HepG2 (cell line): Measurements from ENCODE around the gene DRD3. TPM values are rescaled to one million over a fixed set of nuclear protein-coding genes. Genes with fewer than 3 reads are reported as not detected.
A peak's percentile ranks its signal among the peaks of the same experiment; 100 is the strongest.

Experiments
- ATAC-seq: fragments of 200-7000 bp; cut with Tn5 transposase; 3 replicates; pipeline ENCODE4 v1.9.1; 2020; ENCODE audit warnings: mild to moderate bottlenecking, moderate library complexity
- Bru-seq: library from RNA; stranded (reverse); fragments of 400-500 nt; gene quantifications from one replicate; lab custom pipeline; 2021; lab: Mats Ljungman, UMichigan
- BruChase-seq, 2 experiments: library from RNA; stranded (reverse); fragments of 400-500 nt; gene quantifications; one replicate each; lab custom pipeline; 2021; lab: Mats Ljungman, UMichigan
- BruUV-seq: library from RNA; stranded (reverse); fragments of 400-500 nt; replicated peaks from 2 replicates; lab custom pipeline; 2021; lab: Mats Ljungman, UMichigan
- CTCF ChIA-PET: fragments of 300-600 bp; formaldehyde crosslinking; extraction: SDS; loops from one replicate; lab custom pipeline; 2021; ENCODE audit warnings: low total read pairs, inconsistent platforms, low intra/inter-chr PET ratio; lab: Yijun Ruan, JAX
- POLR2A ChIA-PET: fragments of 350-600 bp; sonication (Branson Sonifier 250); formaldehyde crosslinking; loops from one replicate; lab custom pipeline; 2020; ENCODE audit warnings: antibody characterized with exemption, inconsistent platforms; lab: Yijun Ruan, JAX
- DNase-seq: peaks from one replicate; pipeline ENCODE4 v3.0.0-alpha.2; 2015; ENCODE audit warnings: low spot score
- FAIRE-seq: peaks from 3 replicates; lab custom pipeline; 2011; peaks lifted over from hg19 to GRCh38; lab: Jason Lieb, UNC
- H2AFZ ChIP-seq: one replicate; pipeline ENCODE4 v1.6.1; 2011; ENCODE audit warnings: low read length, inconsistent platforms
- H3K27ac ChIP-seq: fragments of 300-600 bp; 3 replicates; pipeline ENCODE4 v1.8.0; 2011; ENCODE audit warnings: mixed run types, mild to moderate bottlenecking, mixed read lengths, low read length, inconsistent platforms; ENCODE audit not compliant: insufficient read depth; ENCODE audit errors: extremely low read length
- H3K27me3 ChIP-seq, 2 experiments: fragments of 200-600 bp in 1 of 2; 2 replicates in 1 of 2; 3 replicates in 1 of 2; pipeline versions ENCODE4 v1.6.0 to v1.8.0; 2011; ENCODE audit warnings: low read length in 2 of 2, mild to moderate bottlenecking in 2 of 2, moderate library complexity in 2 of 2, inconsistent platforms in 1 of 2; ENCODE audit not compliant: insufficient read depth in 2 of 2, control insufficient read depth in 1 of 2
- H3K36me3 ChIP-seq, 2 experiments: fragments of 200-600 bp in 1 of 2; replicated peaks in 1 of 2; 2 replicates in 1 of 2; 3 replicates in 1 of 2; pipeline versions ENCODE4 v1.5.1 to v1.8.0; 2011; ENCODE audit warnings: low read length in 2 of 2, inconsistent platforms in 1 of 2; ENCODE audit not compliant: insufficient read depth in 2 of 2, control insufficient read depth in 1 of 2
- H3K4me1 ChIP-seq: 2 replicates; pipeline ENCODE4 v1.5.1; 2012; ENCODE audit warnings: low read length, inconsistent platforms; ENCODE audit not compliant: insufficient read depth
- H3K4me2 ChIP-seq: 2 replicates; pipeline ENCODE4 v1.6.0; 2011; ENCODE audit warnings: low read depth, low read length, inconsistent platforms
- H3K4me3 ChIP-seq, 3 experiments: fragments of 200-600 bp in 1 of 3; sonication (generic), shearing (Covaris generic) in 1 of 3; replicated peaks in 1 of 3; 2 replicates each; pipeline ENCODE4 v1.5.1; 2011 to 2016; ENCODE audit warnings: low read length in 3 of 3, inconsistent platforms in 2 of 3, low read depth in 2 of 3, mild to moderate bottlenecking in 2 of 3, control low read depth in 1 of 3, mixed read lengths in 1 of 3; ENCODE audit not compliant: insufficient read depth in 1 of 3
- H3K79me2 ChIP-seq: one replicate; pipeline ENCODE4 v1.6.1; 2011; ENCODE audit warnings: low read length, inconsistent platforms; ENCODE audit not compliant: insufficient read depth
- H3K9ac ChIP-seq: 2 replicates; pipeline ENCODE4 v1.6.0; 2011; ENCODE audit warnings: mild to moderate bottlenecking, low read depth, low read length, inconsistent platforms; ENCODE audit not compliant: insufficient read depth
- H3K9me3 ChIP-seq: 2 replicates; pipeline ENCODE4 v1.5.1; 2012; ENCODE audit warnings: mild to moderate bottlenecking, low read length
- H4K20me1 ChIP-seq: 2 replicates; pipeline ENCODE4 v1.6.0; 2011; ENCODE audit warnings: inconsistent platforms, mild to moderate bottlenecking, low read length, moderate library complexity; ENCODE audit not compliant: insufficient read depth
- ARNT ChIP-seq: fragments of 450-650 bp; IDR thresholded peaks from 2 replicates; pipeline ENCODE4 v1.6.1; 2017
- CEBPZ ChIP-seq: IDR thresholded peaks from 2 replicates; pipeline ENCODE4 v1.6.1; 2012; ENCODE audit warnings: low read length, improper control_type of control experiment
- EEA1 ChIP-seq: sonication (generic); formaldehyde crosslinking; IDR thresholded peaks from 2 replicates; pipeline ENCODE4 v1.5.1; 2020; ENCODE audit warnings: mild to moderate bottlenecking, missing genetic modification reagents, borderline replicate concordance
- JDP2 ChIP-seq: sonication (generic); formaldehyde crosslinking; IDR thresholded peaks from 2 replicates; pipeline ENCODE4 v1.8.1; 2022; ENCODE audit warnings: missing genetic modification reagents, borderline replicate concordance
- NFE2L1 ChIP-seq: sonication (generic); formaldehyde crosslinking; IDR thresholded peaks from 2 replicates; pipeline ENCODE4 v1.4.0; 2020; ENCODE audit warnings: missing genetic modification reagents, mild to moderate bottlenecking, borderline replicate concordance
- PCBP2 ChIP-seq: fragments of 200-400 bp; formaldehyde crosslinking; optimal IDR thresholded peaks from 2 replicates; pipeline ENCODE3; 2018; ENCODE audit warnings: low read length, low read depth; ENCODE audit not compliant: poor library complexity, severe bottlenecking
- RARA ChIP-seq: IDR thresholded peaks from 2 replicates; pipeline ENCODE4 v1.6.1; 2016; ENCODE audit warnings: missing genetic modification reagents, missing compliant biosample characterization
- TFAP4 ChIP-seq: sonication (generic); IDR thresholded peaks from 2 replicates; pipeline ENCODE4 v1.6.1; 2016; ENCODE audit warnings: low read depth, borderline replicate concordance
- ZC3H13 ChIP-seq: sonication (generic); formaldehyde crosslinking; IDR thresholded peaks from 2 replicates; pipeline ENCODE4 v1.8.1; 2023; ENCODE audit warnings: mild to moderate bottlenecking, missing genetic modification reagents, moderate library complexity
- ZNF230 ChIP-seq: sonication (generic); formaldehyde crosslinking; IDR thresholded peaks from 2 replicates; pipeline ENCODE4 v1.4.0; 2020; ENCODE audit warnings: mild to moderate bottlenecking, missing genetic modification reagents
- ZNF746 ChIP-seq: sonication (generic); formaldehyde crosslinking; IDR thresholded peaks from 2 replicates; pipeline ENCODE4 v1.8.0; 2022; ENCODE audit warnings: mild to moderate bottlenecking, missing genetic modification reagents
- ZSCAN9 ChIP-seq: IDR thresholded peaks from 2 replicates; pipeline ENCODE4 v1.6.1; 2016; ENCODE audit warnings: borderline replicate concordance
- WGBS: methylation state at CpG from one replicate; pipeline ENCODE4 v1.1.6; 2017; ENCODE audit warnings: low lambda C conversion rate; 5-methylcytosine and 5-hydroxymethylcytosine counted together
- in situ Hi-C: cut with HindIII; loops from 2 replicates; pipeline ENCODE4 v1.10.0; 2017; ENCODE audit warnings: low pct_unique_long_range_greater_than_20kb; ENCODE audit not compliant: extremely low pct_ligation_motif_present
- intact Hi-C: fragments of 100-400 bp; cut with micrococcal nuclease; formaldehyde crosslinking; loops from one replicate; pipeline ENCODE4 v1.10.0; 2022; ENCODE audit not compliant: unreplicated experiment
- long read RNA-seq, 2 experiments: library from RNA in 1 of 2; library from polyadenylated mRNA in 1 of 2; stranded (forward) in 1 of 2; unstranded in 1 of 2; transcript quantifications; one replicate each; pipeline ENCODE4 v2.0.0, GENCODE V29; 2019 to 2022
- polyA minus RNA-seq, 3 experiments: library from RNA; depleted of rRNA, polyadenylated mRNA; stranded (reverse); fragments of >200 nt; gene quantifications; 2 replicates each; pipeline ENCODE4 v1.2.3, GENCODE V29; 2011; ENCODE audit warnings: low replicate concordance in 1 of 3
- polyA plus RNA-seq, 8 experiments: library from polyadenylated mRNA; depleted of rRNA in 3 of 8; stranded (reverse) in 7 of 8; unstranded in 1 of 8; fragments of >200 nt; fragmentation: Illumina TruSeq in 4 of 8; extraction: Trizol in 4 of 8; gene quantifications; 2 replicates each; pipeline versions ENCODE4 v1.2.1 to v1.2.3, GENCODE V29; 2011 to 2016; ENCODE audit warnings: low read depth in 4 of 8, missing spikeins in 1 of 8, mixed read lengths in 1 of 8; ENCODE audit not compliant: insufficient read depth in 1 of 8
- total RNA-seq, 5 experiments: library from RNA; depleted of rRNA; stranded (reverse); fragments of >200 nt; fragmentation: Illumina TruSeq; extraction: Trizol; gene quantifications; 2 replicates each; pipeline ENCODE4 v1.2.3, GENCODE V29; 2016; ENCODE audit warnings: low read depth in 1 of 5
- TF ChIP-seq, protein P1 (sequence below): sonication (generic); formaldehyde crosslinking; conservative IDR thresholded peaks from 2 replicates; pipeline ENCODE4 v1.4.0; 2020; ENCODE audit warnings: missing genetic modification reagents
- TF ChIP-seq, protein P2 (sequence below): sonication (generic); formaldehyde crosslinking; IDR thresholded peaks from 2 replicates; pipeline ENCODE4 v1.8.1; 2023; ENCODE audit warnings: missing genetic modification reagents, mild to moderate bottlenecking, borderline replicate concordance

Gene DRD3
- total RNA-seq (2016; rRNA removed; fragmentation: Illumina TruSeq; extraction: Trizol), result not detected in 2 replicates
- total RNA-seq (2016; cell fraction: cytosol; rRNA removed; fragmentation: Illumina TruSeq; extraction: Trizol; ENCODE audit: low read depth), result not detected in 2 replicates
- total RNA-seq (2016; cell fraction: insoluble cytoplasmic fraction; rRNA removed; fragmentation: Illumina TruSeq; extraction: Trizol), result not detected in 2 replicates
- total RNA-seq (2016; cell fraction: membrane; rRNA removed; fragmentation: Illumina TruSeq; extraction: Trizol), result not detected in 2 replicates
- not detected in 2 replicates for total RNA-seq (2016; cell fraction: nucleus; rRNA removed; fragmentation: Illumina TruSeq; extraction: Trizol)
- polyA plus RNA-seq (2011; rRNA removed), result not detected in 2 replicates
- not detected in 2 replicates for polyA plus RNA-seq (2011; cell fraction: cytosol; rRNA removed)
- polyA plus RNA-seq (2011; cell fraction: nucleus; rRNA removed), result not detected in 2 replicates
- polyA plus RNA-seq (2012), result not detected in 2 replicates
- polyA plus RNA-seq (2016; cell fraction: cytosol; fragmentation: Illumina TruSeq; extraction: Trizol; ENCODE audit: low read depth), result not detected in 2 replicates
- polyA plus RNA-seq (2016; cell fraction: insoluble cytoplasmic fraction; fragmentation: Illumina TruSeq; extraction: Trizol; ENCODE audit: low read depth), result not detected in 2 replicates
- polyA plus RNA-seq (2016; cell fraction: membrane; fragmentation: Illumina TruSeq; extraction: Trizol; ENCODE audit: low read depth), result not detected in 2 replicates
- polyA plus RNA-seq (2016; cell fraction: nucleus; fragmentation: Illumina TruSeq; extraction: Trizol; ENCODE audit: insufficient read depth, low read depth), result not detected in 2 replicates
- polyA minus RNA-seq (2011; rRNA and poly(A)+ RNA removed; ENCODE audit: low replicate concordance), result not detected in 2 replicates
- polyA minus RNA-seq (2011; cell fraction: cytosol; rRNA and poly(A)+ RNA removed), result not detected in 2 replicates
- polyA minus RNA-seq (2011; cell fraction: nucleus; rRNA and poly(A)+ RNA removed), result not detected in 2 replicates
- Bru-seq, nascent RNA, result not detected
- BruChase-seq, experiment 1, labeled RNA remaining after a 6-hour chase, result not detected
- not detected for BruChase-seq, experiment 2, labeled RNA remaining after a 2-hour chase
- long read RNA-seq, experiment 1, result 0 reads
- long read RNA-seq, experiment 2, result 0 reads

DNA sequence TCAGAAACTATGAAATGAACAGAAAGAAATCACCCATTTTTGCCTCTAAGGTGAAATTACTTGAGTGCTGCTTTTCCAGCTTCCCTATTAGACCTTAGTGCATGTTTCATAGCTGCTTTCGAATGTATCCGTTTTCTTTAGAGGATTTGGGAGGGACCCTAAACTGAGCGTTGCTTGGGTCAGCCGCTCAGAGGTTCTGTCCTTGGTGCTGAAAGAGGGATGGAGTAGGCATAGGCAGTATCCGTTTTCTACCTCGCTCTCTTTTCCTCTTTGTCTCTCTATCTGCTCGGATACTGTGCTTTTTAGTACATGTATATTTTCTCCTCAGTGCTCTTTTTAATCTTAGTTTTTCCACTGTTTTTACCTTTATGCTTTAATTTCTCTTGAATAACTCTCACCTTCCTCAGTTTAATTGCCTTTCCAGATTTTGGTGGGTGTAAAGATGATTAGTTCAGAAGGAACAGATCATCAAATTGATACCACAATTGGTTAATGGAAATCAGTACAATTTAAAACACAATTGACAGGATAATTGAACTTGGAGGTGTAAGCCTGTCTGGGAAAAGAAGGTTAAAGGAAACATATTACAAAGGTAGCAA, at the start of gene DRD3:
TSS of gene DRD3 (minus strand) at position 283 of the 599 bp plus-strand sequence. CDS start 7,060 bp downstream, outside the sequence.
- Histone ChIP-seq H3K4me1 (no peaks in the 10 kb centered on the region), H3K4me2 (no peak within 1 kb of the TSS), H3K79me2 (no peaks in the 10 kb centered on the region), H3K9me3 (no peaks in the 10 kb centered on the region), H3K36me3 (no peaks in the 10 kb centered on the region), H3K27ac (no peak within 1 kb of the TSS), H4K20me1 (no peaks in the 10 kb centered on the region), H3K27me3 (no peaks in the 10 kb centered on the region), H3K9ac (no peak within 1 kb of the TSS), H3K4me3 (no peak within 1 kb of the TSS), H2AFZ (no peak within 1 kb of the TSS)
- in situ Hi-C loops (no loop called here), intact Hi-C loops (loop anchor here (1.0 kb wide), 1 partner anchor 27 kb away; no protein-coding TSS in a partner anchor)
- ATAC-seq, result peak; percentile 52; the same call in 2 of the 3 replicates
- POLR2A ChIA-PET, result no interaction called here
- no peak for FAIRE-seq
- WGBS, result 9% methylated on average over 7 of the region's 7 CpGs
- DNase-seq, result no peak
- CTCF ChIA-PET, result interaction anchor here (1.9 kb wide), 1 partner anchor 26 kb away, joined by 11 read pairs; no protein-coding TSS in a partner anchor
- BruUV-seq, result no TSS peak
- TF ChIP-seq, protein P1, sequence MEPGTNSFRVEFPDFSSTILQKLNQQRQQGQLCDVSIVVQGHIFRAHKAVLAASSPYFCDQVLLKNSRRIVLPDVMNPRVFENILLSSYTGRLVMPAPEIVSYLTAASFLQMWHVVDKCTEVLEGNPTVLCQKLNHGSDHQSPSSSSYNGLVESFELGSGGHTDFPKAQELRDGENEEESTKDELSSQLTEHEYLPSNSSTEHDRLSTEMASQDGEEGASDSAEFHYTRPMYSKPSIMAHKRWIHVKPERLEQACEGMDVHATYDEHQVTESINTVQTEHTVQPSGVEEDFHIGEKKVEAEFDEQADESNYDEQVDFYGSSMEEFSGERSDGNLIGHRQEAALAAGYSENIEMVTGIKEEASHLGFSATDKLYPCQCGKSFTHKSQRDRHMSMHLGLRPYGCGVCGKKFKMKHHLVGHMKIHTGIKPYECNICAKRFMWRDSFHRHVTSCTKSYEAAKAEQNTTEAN (CRISPR knock-in tag), result no peak
- TF ChIP-seq ZNF746 (CRISPR knock-in tag), result no peak
- no peak for TF ChIP-seq ZNF230 (CRISPR knock-in tag)
- TF ChIP-seq PCBP2, result no peak
- TF ChIP-seq ZC3H13 (CRISPR knock-in tag), result no peak
- no peak for TF ChIP-seq JDP2 (CRISPR knock-in tag)
- TF ChIP-seq TFAP4, result peak; percentile 79; the same call in 1 of the 2 replicates
- TF ChIP-seq, protein P2, sequence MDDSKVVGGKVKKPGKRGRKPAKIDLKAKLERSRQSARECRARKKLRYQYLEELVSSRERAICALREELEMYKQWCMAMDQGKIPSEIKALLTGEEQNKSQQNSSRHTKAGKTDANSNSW (CRISPR knock-in tag), result no peak
- no peak for TF ChIP-seq CEBPZ
- 0 out of 2 replicates have a peak, but pooled peaks have one; percentile 52 for TF ChIP-seq ZSCAN9 (CRISPR knock-in tag)
- no peak for TF ChIP-seq EEA1 (CRISPR knock-in tag)
- no peak for TF ChIP-seq NFE2L1 (CRISPR knock-in tag)
- no peak for TF ChIP-seq ARNT
- no peak for TF ChIP-seq RARA (CRISPR knock-in tag)
